NB4 (cell line): ENCODE data around the gene GRAMD1C.

Experiments used
- DNase-seq: peaks from one replicate; pipeline ENCODE4 v3.0.0; 2010; ENCODE audit warnings: low read depth
- H3K4me3 ChIP-seq: one replicate; pipeline ENCODE4 v1.5.1; 2011; ENCODE audit warnings: mild to moderate bottlenecking, low read depth, low read length, moderate library complexity
- CTCF ChIP-seq: IDR thresholded peaks from one replicate; pipeline ENCODE4 v1.5.1; 2012; ENCODE audit warnings: low read depth, low read length
- MAX ChIP-seq: IDR thresholded peaks from 2 replicates; pipeline ENCODE4 v1.6.1; 2011; ENCODE audit warnings: low read depth, low read length
- MYC ChIP-seq: IDR thresholded peaks from 2 replicates; pipeline ENCODE4 v1.6.1; 2011; ENCODE audit warnings: low read depth, low read length
- POLR2A ChIP-seq: IDR thresholded peaks from 2 replicates; pipeline ENCODE4 v1.6.1; 2011; ENCODE audit warnings: mild to moderate bottlenecking; ENCODE audit not compliant: insufficient read length; ENCODE audit errors: extremely low read depth

GRAMD1C gene

GRCh38 chr3:113838631-113839209 is at the start of gene GRAMD1C:
Gene GRAMD1C, plus strand, starts transcription at chr3:113838788. Its CDS starts 122 bp downstream, at chr3:113838910.
- peak; percentile 90 for DNase-seq
- peak within 1 kb of the TSS; percentile 53 for H3K4me3 ChIP-seq
- TF ChIP-seq POLR2A (no peak), CTCF (peak; percentile 83)

- DNase-seq = no peak
- no peak for TF ChIP-seq MAX
- TF ChIP-seq MYC = no peak
- no peak for TF ChIP-seq POLR2A
- no peak for TF ChIP-seq CTCF
- no peak overlapping the region for H3K4me3 ChIP-seq
These were observed 47.2 kb upstream of the GRAMD1C start for GRCh38 chr3:113791381-113791780.

- DNase-seq = peak; percentile 23
- TF ChIP-seq MYC = no peak
- no peak for TF ChIP-seq CTCF
- no peak for TF ChIP-seq MAX
- TF ChIP-seq POLR2A = no peak
- H3K4me3 ChIP-seq = no peak overlapping the region
These were observed 44.1 kb upstream of the GRAMD1C start for GRCh38 chr3:113794526-113794925.

GRCh38 chr3:113795693-113796092 is 42.9 kb upstream of the GRAMD1C start:
- no peak for DNase-seq
- TF ChIP-seq CTCF (no peak), POLR2A (no peak), MAX (no peak), MYC (no peak)
- H3K4me3 ChIP-seq = no peak overlapping the region

- no peak overlapping the region for H3K4me3 ChIP-seq
- no peak for DNase-seq
- TF ChIP-seq CTCF (no peak), MAX (no peak), MYC (no peak), POLR2A (no peak)
These were observed 35.7 kb upstream of the GRAMD1C start for GRCh38 chr3:113802795-113803455.
